Measurements from ENCODE around the gene AMACR. TPM values are rescaled to one million over a fixed set of nuclear protein-coding genes. Genes with fewer than 3 reads are reported as not detected.

AMACR gene
- total RNA-seq, 2 experiments from 2014 or later = 4.5 to 5.0 TPM

- Histone ChIP-seq H3K9me2 (ENCODE audit: insufficient read depth, low read length) (no peaks in the 10 kb centered on the region), H3K36me3 (ENCODE audit: insufficient read depth, low read length) (no peaks in the 10 kb centered on the region), H3K4me1 (ENCODE audit: insufficient read depth, low read length, poor library complexity, severe bottlenecking) (no peaks in the 10 kb centered on the region), H3K4me3 (ENCODE audit: low read depth, low read length, poor library complexity, severe bottlenecking) (no peak overlapping the region), H2AFZ (ENCODE audit: low read length) (no peak overlapping the region), H3K9me3 (ENCODE audit: low read length) (no peaks in the 10 kb centered on the region), H3K4me2 (ENCODE audit: low read length) (no peak overlapping the region), H3K27ac (ENCODE audit: low read depth, low read length, poor library complexity, severe bottlenecking) (no peak overlapping the region), H4K20me1 (ENCODE audit: insufficient read depth, low read length) (no peaks in the 10 kb centered on the region), H3K79me2 (ENCODE audit: insufficient read depth, low read depth, low read length) (no peaks in the 10 kb centered on the region)
- intact Hi-C loops (cut with micrococcal nuclease; ENCODE audit: unreplicated experiment) = no loop called here
- DNase-seq (ENCODE audit: low spot score) = peak; percentile 40
- no TSS peak for BruUV-seq (replicated peaks)
- ChIA-PET CTCF (ENCODE audit: unreplicated experiment) (no interaction called here), POLR2A (interaction anchor here (0.6 to 1.5 kb wide), 3 partner anchors 11 to 536 kb away, joined by 3 to 6 read pairs (median 4); partner anchors contain the start of gene AMACR)
- TF ChIP-seq, protein P1, sequence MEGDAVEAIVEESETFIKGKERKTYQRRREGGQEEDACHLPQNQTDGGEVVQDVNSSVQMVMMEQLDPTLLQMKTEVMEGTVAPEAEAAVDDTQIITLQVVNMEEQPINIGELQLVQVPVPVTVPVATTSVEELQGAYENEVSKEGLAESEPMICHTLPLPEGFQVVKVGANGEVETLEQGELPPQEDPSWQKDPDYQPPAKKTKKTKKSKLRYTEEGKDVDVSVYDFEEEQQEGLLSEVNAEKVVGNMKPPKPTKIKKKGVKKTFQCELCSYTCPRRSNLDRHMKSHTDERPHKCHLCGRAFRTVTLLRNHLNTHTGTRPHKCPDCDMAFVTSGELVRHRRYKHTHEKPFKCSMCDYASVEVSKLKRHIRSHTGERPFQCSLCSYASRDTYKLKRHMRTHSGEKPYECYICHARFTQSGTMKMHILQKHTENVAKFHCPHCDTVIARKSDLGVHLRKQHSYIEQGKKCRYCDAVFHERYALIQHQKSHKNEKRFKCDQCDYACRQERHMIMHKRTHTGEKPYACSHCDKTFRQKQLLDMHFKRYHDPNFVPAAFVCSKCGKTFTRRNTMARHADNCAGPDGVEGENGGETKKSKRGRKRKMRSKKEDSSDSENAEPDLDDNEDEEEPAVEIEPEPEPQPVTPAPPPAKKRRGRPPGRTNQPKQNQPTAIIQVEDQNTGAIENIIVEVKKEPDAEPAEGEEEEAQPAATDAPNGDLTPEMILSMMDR (conservative IDR thresholded peaks at IDR 0.05; ENCODE audit: low read length) = peak; percentile 79
- no peak for TF ChIP-seq EZH2phosphoT487 (IDR thresholded peaks at IDR 0.05; ENCODE audit: borderline replicate concordance, low read depth, low read length)
Measured at GRCh38 chr5:33997331-33997983, 10.4 kb downstream of the AMACR start.

GRCh38 chr5:33995865-33996264 lies 12.0 kb downstream of the AMACR start:
- ChIA-PET CTCF (ENCODE audit: unreplicated experiment) (no interaction called here), POLR2A (no interaction called here)
- Histone ChIP-seq H3K36me3 (ENCODE audit: insufficient read depth, low read length) (no peaks in the 10 kb centered on the region), H3K27ac (ENCODE audit: low read depth, low read length, poor library complexity, severe bottlenecking) (no peak overlapping the region), H3K4me1 (ENCODE audit: insufficient read depth, low read length, poor library complexity, severe bottlenecking) (no peaks in the 10 kb centered on the region), H3K9me2 (ENCODE audit: insufficient read depth, low read length) (no peaks in the 10 kb centered on the region), H3K79me2 (ENCODE audit: insufficient read depth, low read depth, low read length) (no peaks in the 10 kb centered on the region), H3K9me3 (ENCODE audit: low read length) (no peaks in the 10 kb centered on the region), H3K4me3 (ENCODE audit: low read depth, low read length, poor library complexity, severe bottlenecking) (no peak overlapping the region), H2AFZ (ENCODE audit: low read length) (no peak overlapping the region), H4K20me1 (ENCODE audit: insufficient read depth, low read length) (no peaks in the 10 kb centered on the region), H3K4me2 (ENCODE audit: low read length) (no peak overlapping the region)
- TF ChIP-seq EZH2phosphoT487 (IDR thresholded peaks at IDR 0.05; ENCODE audit: borderline replicate concordance, low read depth, low read length) = no peak
- TF ChIP-seq, protein P1 (conservative IDR thresholded peaks at IDR 0.05; ENCODE audit: low read length) = no peak
- intact Hi-C loops (cut with micrococcal nuclease; ENCODE audit: unreplicated experiment) = no loop called here
- no TSS peak for BruUV-seq (replicated peaks)
- no peak for DNase-seq (ENCODE audit: low spot score)

DNA sequence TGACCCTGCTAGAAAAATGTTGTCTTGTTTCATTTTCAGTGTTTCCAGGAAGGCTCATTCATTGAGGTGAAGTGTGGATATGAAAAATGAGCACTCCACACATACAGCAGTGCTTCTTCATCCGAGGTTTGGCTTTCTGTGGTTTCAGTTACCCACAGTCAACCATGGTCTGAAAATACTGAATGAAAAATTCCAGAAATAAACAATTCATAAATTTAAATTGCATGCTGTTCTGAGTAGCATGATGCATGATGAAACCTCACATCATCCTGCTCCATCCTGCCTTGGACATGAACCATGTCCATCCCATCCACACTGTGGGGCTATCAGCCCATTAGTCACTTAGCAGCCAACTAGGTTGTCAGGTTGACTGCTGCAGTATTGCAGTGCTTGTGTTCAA lies 13.0 kb downstream of the AMACR start:
- no TSS peak for BruUV-seq (replicated peaks)
- ChIA-PET POLR2A (no interaction called here), CTCF (ENCODE audit: unreplicated experiment) (no interaction called here)
- no peak overlapping the region for H3K4me2 ChIP-seq (ENCODE audit: low read length)
- no peak for TF ChIP-seq EZH2phosphoT487 (IDR thresholded peaks at IDR 0.05; ENCODE audit: borderline replicate concordance, low read depth, low read length)
- TF ChIP-seq, protein P1 (conservative IDR thresholded peaks at IDR 0.05; ENCODE audit: low read length) = no peak
- no peak overlapping the region for H3K27ac ChIP-seq (ENCODE audit: low read depth, low read length, poor library complexity, severe bottlenecking)
- no peak overlapping the region for H2AFZ ChIP-seq (ENCODE audit: low read length)
- H3K36me3 ChIP-seq (ENCODE audit: insufficient read depth, low read length) = no peaks in the 10 kb centered on the region
- intact Hi-C loops (cut with micrococcal nuclease; ENCODE audit: unreplicated experiment) = no loop called here
- no peaks in the 10 kb centered on the region for H3K9me3 ChIP-seq (ENCODE audit: low read length)
- H4K20me1 ChIP-seq (ENCODE audit: insufficient read depth, low read length) = no peaks in the 10 kb centered on the region
- DNase-seq (ENCODE audit: low spot score) = no peak
- H3K4me1 ChIP-seq (ENCODE audit: insufficient read depth, low read length, poor library complexity, severe bottlenecking) = no peaks in the 10 kb centered on the region
- no peaks in the 10 kb centered on the region for H3K79me2 ChIP-seq (ENCODE audit: insufficient read depth, low read depth, low read length)
- no peaks in the 10 kb centered on the region for H3K9me2 ChIP-seq (ENCODE audit: insufficient read depth, low read length)
- no peak overlapping the region for H3K4me3 ChIP-seq (ENCODE audit: low read depth, low read length, poor library complexity, severe bottlenecking)

All from OCI-LY7 (cell line).